CD4-positive, alpha-beta T cell treated with Interleukin-17A for 1 hour (primary cell): Measurements from ENCODE around the gene MBNL3.
"Not testable (repeated sequence)": the region's sequence is repeated elsewhere in the genome, so short reads cannot be mapped to it uniquely, and the experiment has no call there.

Experiments
- DNase-seq: peaks from one replicate; pipeline ENCODE4 v3.0.0-alpha.2; 2020

MBNL3 gene

DNA sequence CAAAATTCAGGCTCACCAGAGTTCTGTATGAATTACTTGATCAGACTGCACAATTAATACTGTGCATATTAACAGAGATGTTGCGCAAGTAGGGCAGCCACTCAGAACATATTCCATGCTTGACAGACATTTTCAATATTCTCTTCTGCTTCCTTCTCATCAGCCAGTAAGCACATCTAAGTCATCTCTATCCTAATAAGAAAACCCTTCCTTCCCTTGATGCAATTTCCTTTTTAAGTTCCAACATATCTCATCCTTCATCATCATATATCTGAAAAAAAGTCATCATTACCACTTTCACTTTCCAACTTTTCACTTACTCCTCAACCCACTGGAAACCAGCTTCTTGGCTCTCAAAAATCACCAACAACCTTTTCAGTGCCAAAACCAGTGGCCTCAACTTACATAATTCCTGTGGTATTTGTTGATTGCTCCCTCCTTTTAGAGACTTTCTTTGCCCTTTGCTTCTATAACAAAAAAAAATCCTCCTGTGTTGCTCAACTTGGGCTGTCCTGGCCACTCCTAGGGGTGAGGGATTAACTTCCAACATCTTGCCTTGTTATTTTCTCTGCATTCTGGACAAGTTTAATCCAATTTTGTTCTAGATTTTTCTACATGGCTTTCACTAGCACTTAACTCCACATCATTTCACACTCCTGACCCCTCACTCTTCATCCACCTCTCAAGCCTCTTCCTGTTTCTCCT, 14.1 kb downstream of the MBNL3 start:
- no peak for DNase-seq

DNA sequence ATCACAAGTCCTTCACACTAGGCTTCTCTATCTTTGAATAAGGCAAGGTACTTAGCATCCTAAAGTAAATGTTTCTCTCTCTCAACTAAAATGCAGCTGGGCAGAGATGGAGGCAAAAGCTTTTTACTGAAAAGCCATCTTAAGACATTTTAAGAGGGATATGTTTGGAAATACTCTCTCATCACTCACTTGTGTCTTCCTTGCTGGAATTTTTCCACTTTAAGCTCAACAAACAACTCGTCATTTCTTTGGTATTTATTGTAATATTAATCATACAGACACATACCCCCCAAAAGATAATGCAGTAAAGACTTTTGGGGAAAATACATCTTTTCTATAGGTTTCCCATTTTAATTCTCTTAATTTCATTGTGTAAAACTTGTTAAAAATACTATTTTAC, 16.4 kb downstream of the MBNL3 start:
- no peak for DNase-seq

- no peak for DNase-seq
These were observed 18.0 kb downstream of the MBNL3 start for GRCh38 chrX:132470831-132471230.

DNA sequence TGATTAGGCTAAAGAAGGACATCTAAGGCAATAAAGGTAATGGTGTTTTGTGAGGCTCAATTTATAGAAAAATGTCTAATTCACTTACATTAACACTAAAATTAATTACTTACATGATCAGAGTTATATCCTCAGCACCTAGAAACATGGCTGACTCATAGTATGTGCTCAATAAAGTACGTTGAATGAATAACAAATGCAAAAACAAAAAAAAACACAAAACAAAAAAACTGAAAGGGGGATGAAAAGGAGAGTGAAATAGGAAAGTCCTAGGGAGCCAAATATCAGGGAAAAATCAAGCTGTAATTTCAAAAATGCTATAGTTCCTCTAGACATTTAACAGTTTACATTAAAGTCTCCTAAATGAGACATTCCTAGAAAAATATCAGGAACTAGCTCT, 18.7 kb downstream of the MBNL3 start:
- no peak for DNase-seq

DNA sequence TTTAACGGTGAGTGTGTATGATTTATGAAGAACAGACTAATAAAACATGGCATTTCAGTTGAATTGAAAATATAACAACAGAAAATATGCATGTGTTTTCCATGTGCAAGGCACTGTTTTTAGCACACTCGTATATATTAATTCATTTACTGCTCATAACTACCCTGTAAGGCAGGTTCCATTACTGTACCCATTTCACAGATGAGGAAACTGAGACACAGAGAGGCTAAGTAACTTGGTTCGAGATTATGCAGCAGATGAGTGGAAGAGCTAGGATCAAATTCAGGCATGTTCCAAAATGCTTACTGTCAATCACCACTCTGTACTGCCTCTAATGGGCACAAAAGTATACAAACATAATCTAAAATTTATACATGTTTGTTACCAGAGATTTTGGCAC, 20.4 kb downstream of the MBNL3 start:
- no peak for DNase-seq

- DNase-seq, result no peak
These were observed 20.8 kb downstream of the MBNL3 start for GRCh38 chrX:132467989-132468388.

- DNase-seq, result no peak
These were observed 21.8 kb downstream of the MBNL3 start for GRCh38 chrX:132467026-132467425.

DNA sequence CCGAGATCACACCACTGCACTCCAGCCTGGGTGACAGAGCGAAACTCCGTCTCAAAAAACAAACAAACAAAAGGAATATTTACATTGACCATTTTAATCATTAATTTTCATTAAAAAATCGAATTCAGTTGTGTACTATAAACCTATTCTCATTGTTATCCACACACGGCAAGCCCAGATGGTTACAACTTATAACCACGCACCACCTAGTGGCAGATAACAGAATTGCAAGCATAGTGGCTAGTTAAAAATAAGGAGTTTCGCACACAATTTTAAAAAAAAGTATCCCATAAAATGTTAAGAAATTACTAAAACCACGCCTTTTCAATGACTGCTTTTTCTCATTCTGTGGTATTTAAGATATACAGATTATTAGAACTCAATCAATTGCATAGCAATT, 25.4 kb downstream of the MBNL3 start:
- DNase-seq, result peak; percentile 27

GRCh38 chrX:132461886-132462285, 27.0 kb downstream of the MBNL3 start:
- no peak for DNase-seq

DNA sequence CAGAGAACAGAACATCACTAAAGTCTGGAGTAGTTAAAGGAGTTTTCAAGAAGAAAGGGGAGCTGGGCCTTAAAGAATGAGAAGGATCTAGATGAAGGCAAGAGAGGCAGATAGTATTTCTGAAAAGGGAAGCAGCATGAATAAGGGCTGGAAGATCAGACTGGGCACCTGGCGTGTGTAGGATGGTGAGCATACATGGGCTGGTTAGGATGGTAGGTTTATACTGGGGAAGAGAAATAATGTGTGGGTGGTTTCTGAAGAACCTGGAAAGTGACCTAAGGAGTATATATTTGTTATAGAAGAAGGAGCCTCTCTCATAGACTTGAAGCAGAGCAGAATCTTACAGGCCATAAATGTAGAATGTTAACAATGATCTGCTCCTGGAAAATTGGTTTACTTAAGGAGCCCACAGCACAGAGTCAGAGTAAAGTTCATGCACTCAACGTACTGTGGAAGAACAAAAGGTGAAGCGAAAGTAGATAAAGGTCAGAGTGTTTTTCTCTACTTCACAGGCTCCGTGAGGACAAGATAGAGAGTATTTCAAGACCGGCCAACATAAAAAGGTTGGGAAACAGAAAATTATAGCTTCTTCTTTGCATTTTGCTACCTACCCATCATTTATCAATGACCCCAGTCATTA, 35.8 kb downstream of the MBNL3 start:
- no peak for DNase-seq

DNA sequence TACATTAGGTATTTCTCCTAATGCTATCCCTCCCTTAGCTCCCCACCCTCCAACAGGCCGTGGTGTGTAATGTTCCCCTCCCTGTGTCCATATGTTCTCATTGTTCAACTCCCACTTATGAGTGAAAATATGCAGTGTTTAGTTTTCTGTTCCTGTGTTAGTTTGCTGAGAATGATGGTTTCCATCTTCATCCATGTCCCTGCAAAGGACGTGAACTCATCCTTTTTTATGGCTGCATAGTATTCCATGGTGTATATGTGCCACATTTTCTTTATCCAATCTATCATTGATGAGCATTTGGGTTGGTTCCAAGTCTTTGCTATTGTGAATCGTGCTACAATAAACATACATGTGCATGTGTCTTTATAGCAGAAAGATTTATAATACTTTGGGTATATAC, 42.9 kb downstream of the MBNL3 start:
- not testable (repeated sequence) for DNase-seq

- DNase-seq, result no peak
These were observed 43.9 kb downstream of the MBNL3 start for GRCh38 chrX:132444936-132445335.

DNA sequence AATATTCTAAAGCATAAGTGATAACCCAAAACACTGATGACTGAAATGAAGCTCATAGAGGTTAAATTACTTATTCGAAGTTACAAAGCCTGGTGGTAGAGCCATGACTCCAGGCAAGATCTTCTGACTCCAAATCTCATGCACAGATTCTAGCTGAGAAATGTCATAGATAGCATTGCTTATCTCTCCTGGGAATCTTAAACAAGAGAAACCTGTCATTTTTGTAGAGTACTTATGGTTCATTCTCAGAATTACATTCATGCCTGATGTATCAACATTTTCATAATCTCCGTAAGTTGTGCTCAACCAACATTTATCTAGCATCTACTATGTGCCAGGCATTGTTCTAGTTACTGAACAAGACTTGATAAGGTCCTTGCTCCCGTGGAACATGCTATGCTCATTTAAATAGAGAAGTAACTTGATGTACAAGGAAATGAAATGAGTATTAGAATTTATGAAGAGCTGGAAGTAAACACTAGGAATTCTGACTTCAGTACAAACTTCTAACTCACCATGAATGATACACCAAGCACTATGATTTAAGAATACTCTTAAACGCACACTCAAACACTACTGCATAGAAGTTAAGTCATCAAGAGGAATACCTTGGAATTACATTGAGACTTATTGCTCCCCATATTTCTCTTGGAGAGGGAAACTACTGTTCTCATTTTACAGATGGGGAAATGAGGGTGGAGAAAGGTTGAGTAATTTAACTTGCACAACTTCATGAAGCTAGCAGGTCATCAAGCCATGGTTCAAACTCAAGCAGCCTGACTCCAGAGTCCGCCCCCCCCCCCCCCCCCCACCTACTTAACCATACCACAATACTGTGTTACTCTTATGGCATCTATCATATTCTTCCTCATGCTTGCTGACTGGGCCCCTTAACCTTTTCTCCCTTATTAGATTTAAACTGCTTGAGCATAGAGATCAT, 45.4 kb downstream of the MBNL3 start:
- DNase-seq, result no peak

- no peak for DNase-seq
These were observed 46.1 kb downstream of the MBNL3 start for GRCh38 chrX:132442691-132443090.

DNA sequence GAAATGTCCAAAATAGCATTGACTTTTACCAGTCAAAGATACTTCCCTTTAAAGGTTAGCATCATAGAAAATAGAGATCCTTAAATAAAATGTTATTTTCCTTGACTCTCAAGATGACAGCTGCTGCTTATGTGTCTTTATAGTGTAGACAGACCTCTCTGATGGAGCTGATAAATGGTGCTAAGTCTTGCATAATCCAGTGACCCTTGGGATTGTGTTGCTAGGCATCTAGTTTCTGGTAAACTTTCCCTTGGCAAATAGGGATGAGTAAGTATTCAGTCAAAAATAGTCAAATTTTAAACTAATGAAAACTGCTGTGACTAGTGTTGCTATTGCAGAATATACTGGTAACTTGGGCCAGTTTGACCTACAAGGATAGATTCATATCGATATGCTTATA, 53.6 kb downstream of the MBNL3 start:
- no peak for DNase-seq

DNA sequence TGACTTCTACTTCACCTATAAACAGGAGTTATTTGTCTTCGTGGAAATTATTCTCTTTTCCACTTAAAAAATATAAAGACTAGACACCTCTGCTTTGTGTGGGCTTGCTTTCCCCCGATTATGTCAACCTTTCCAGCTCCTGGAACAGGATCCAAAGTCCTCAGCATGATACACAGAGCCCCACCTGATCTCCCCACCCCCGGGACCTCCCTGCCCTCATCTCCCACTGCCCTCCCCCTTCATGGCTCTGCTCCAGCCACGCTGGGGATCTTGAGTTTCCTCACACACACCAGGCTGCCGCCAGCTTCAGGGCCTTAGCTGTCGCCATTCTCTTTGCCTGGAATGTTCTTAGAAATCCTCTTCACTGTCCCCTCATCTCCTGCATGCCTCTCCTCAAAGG, 55.3 kb downstream of the MBNL3 start:
- no peak for DNase-seq

DNA sequence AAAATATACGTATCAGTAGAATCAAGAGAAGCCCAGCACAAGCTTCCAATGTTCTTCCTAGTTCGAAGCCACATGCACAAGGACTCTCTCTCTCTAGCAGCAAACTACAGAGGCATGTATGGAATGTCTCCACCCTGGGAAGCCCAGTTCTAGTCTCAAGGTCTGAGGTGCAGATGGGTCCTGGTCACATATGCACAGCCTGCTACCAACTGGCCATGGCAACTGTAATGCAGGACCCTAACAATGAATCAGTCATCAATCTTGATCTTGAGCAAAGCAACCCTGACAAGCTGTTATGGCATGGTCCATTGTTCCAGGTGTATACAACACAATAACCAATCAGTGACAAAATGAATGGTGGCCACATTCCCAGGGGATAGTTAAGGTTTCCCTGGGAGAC, 55.8 kb downstream of the MBNL3 start:
- DNase-seq, result no peak

GRCh38 chrX:132428896-132429295, 59.9 kb downstream of the MBNL3 start:
- DNase-seq, result no peak

GRCh38 chrX:132426695-132427281, 62.0 kb downstream of the MBNL3 start:
- DNase-seq, result no peak

DNA sequence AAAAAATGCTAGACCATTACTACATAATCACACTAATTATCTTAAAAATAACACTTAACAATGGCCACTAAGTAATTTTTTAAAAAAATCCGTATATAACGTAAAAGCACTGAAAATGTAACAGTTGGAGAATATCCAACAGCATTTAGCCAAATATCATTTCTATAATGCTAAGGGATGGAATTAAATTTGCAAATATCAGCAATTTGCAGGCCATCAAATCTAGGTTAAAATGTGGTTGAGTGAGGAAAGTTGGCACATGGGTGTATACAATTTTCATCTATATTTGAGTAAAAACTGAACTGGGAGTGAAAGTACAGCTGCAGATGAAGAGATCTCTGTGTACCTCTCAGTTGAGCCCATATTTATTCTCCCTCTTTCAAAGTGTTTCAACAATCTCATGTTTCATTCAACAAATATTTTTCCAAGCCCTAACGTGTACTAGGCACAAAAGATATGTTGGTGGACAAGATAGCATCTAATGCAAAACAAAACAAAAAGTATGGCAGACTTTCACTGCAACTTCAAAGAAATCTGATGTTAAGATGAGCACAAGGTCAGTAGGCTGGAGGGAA, 63.0 kb downstream of the MBNL3 start:
- no peak for DNase-seq

GRCh38 chrX:132423323-132423722, 65.5 kb downstream of the MBNL3 start:
- DNase-seq, result no peak

DNA sequence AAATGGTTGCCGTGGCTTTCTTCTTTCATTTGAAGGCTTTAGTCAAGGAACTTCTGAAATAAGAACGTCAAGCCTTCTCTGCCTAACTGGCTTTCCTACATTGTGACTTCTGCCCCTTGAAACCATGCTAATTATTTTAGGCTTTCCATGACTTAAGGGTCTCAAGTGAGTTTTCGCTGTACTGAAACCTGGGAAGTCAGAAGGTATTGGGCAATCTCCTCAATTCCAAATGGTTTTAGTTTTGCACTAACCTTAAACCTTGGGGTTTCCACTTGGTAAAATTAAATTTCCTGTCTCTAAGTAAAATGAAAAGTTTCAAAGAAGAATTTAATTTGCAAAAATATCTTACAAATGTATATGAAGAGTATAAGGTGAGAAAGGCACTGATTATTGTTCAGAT, 73.8 kb downstream of the MBNL3 start:
- DNase-seq, result no peak

- no peak for DNase-seq
These were observed 74.4 kb downstream of the MBNL3 start for GRCh38 chrX:132414404-132414803.
